Measurements from ENCODE around the gene CPSF4L.

CPSF4L gene

GRCh38 chr17:73305845-73306836, 44.5 kb upstream of the CPSF4L start:
- Histone ChIP-seq H3K36me3 (ENCODE audit: control insufficient read depth, insufficient read depth, low read length) (no peaks in the 10 kb centered on the region), H3K27me3 (replicated peaks; ENCODE audit: control insufficient read depth, insufficient read depth, low read length) (no peaks in the 10 kb centered on the region), H3K4me3 (replicated peaks; ENCODE audit: low read depth, low read length) (no peak overlapping the region)
- TF ChIP-seq CTCF (IDR thresholded peaks at IDR 0.05; ENCODE audit: insufficient read depth, low read length, poor library complexity, severe bottlenecking): no peak
- DNase-seq (ENCODE audit: extremely low read depth, insufficient read length): no peak

- TF ChIP-seq CTCF (IDR thresholded peaks at IDR 0.05; ENCODE audit: insufficient read depth, low read length, poor library complexity, severe bottlenecking): no peak
- no peaks in the 10 kb centered on the region for H3K27me3 ChIP-seq (replicated peaks; ENCODE audit: control insufficient read depth, insufficient read depth, low read length)
- no peak for DNase-seq (ENCODE audit: extremely low read depth, insufficient read length)
- no peaks in the 10 kb centered on the region for H3K36me3 ChIP-seq (ENCODE audit: control insufficient read depth, insufficient read depth, low read length)
- peak overlapping the region; percentile 35 for H3K4me3 ChIP-seq (replicated peaks; ENCODE audit: low read depth, low read length)
Observed at GRCh38 chr17:73304971-73305812, 43.5 kb upstream of the CPSF4L start.

GRCh38 chr17:73304438-73304837, 42.8 kb upstream of the CPSF4L start:
- Histone ChIP-seq H3K4me3 (replicated peaks; ENCODE audit: low read depth, low read length) (no peak overlapping the region), H3K36me3 (ENCODE audit: control insufficient read depth, insufficient read depth, low read length) (no peaks in the 10 kb centered on the region; the same call in 1 of the 2 replicates), H3K27me3 (replicated peaks; ENCODE audit: control insufficient read depth, insufficient read depth, low read length) (no peaks in the 10 kb centered on the region)
- no peak for DNase-seq (ENCODE audit: extremely low read depth, insufficient read length)
- no peak for TF ChIP-seq CTCF (IDR thresholded peaks at IDR 0.05; ENCODE audit: insufficient read depth, low read length, poor library complexity, severe bottlenecking)

GRCh38 chr17:73302189-73302588, 40.5 kb upstream of the CPSF4L start:
- DNase-seq (ENCODE audit: extremely low read depth, insufficient read length): no peak
- Histone ChIP-seq H3K27me3 (replicated peaks; ENCODE audit: control insufficient read depth, insufficient read depth, low read length) (no peaks in the 10 kb centered on the region), H3K36me3 (ENCODE audit: control insufficient read depth, insufficient read depth, low read length) (no peaks in the 10 kb centered on the region; the same call in 1 of the 2 replicates), H3K4me3 (replicated peaks; ENCODE audit: low read depth, low read length) (no peak overlapping the region)
- no peak for TF ChIP-seq CTCF (IDR thresholded peaks at IDR 0.05; ENCODE audit: insufficient read depth, low read length, poor library complexity, severe bottlenecking)

GRCh38 chr17:73301369-73301768, 39.7 kb upstream of the CPSF4L start:
- H3K27me3 ChIP-seq (replicated peaks; ENCODE audit: control insufficient read depth, insufficient read depth, low read length): no peaks in the 10 kb centered on the region
- TF ChIP-seq CTCF (IDR thresholded peaks at IDR 0.05; ENCODE audit: insufficient read depth, low read length, poor library complexity, severe bottlenecking): no peak
- DNase-seq (ENCODE audit: extremely low read depth, insufficient read length): no peak
- no peaks in the 10 kb centered on the region; the same call in 1 of the 2 replicates for H3K36me3 ChIP-seq (ENCODE audit: control insufficient read depth, insufficient read depth, low read length)
- no peak overlapping the region for H3K4me3 ChIP-seq (replicated peaks; ENCODE audit: low read depth, low read length)
